ENCODE results near the gene UBL7. TPM values are rescaled to one million over a fixed set of nuclear protein-coding genes. Genes with fewer than 3 reads are reported as not detected.
"Not testable (repeated sequence)": the region's sequence is repeated elsewhere in the genome, so short reads cannot be mapped to it uniquely, and the experiment has no call there.

The UBL7 gene
- total RNA-seq, 2 experiments from 2014 or later, result 54.7 to 61.3 TPM

GRCh38 chr15:74488776-74489175 is 27.8 kb upstream of the UBL7 start:
- no peaks in the 10 kb centered on the region for H3K9me3 Mint-ChIP-seq
- DNase-seq, result no peak
- H3K27ac Mint-ChIP-seq, result no peak overlapping the region
- peaks cover 23% of the 10 kb centered on the region for H3K4me1 Mint-ChIP-seq
- peaks cover 4% of the 10 kb centered on the region for H3K36me3 Mint-ChIP-seq (ENCODE audit: low read depth)
- no peak overlapping the region for H3K4me3 Mint-ChIP-seq
- ChIA-PET POLR2A (interaction anchor here (2.5 kb wide), 1 partner anchor 107 kb away, joined by 7 read pairs; no protein-coding TSS in a partner anchor), CTCF (interaction anchor here (1.0 to 2.3 kb wide), 8 partner anchors 11 to 116 kb away, joined by 3 to 15 read pairs (median 5); no protein-coding TSS in a partner anchor)
- no peaks in the 10 kb centered on the region for H3K27me3 Mint-ChIP-seq

GRCh38 chr15:74482661-74483060 is 21.7 kb upstream of the UBL7 start:
- H3K4me1 Mint-ChIP-seq, result peaks cover 2% of the 10 kb centered on the region
- no peaks in the 10 kb centered on the region for H3K9me3 Mint-ChIP-seq
- no peaks in the 10 kb centered on the region for H3K27me3 Mint-ChIP-seq
- H3K4me3 Mint-ChIP-seq, result no peak overlapping the region
- no peak for DNase-seq
- ChIA-PET CTCF (interaction anchor here (0.6 to 1.9 kb wide), 5 partner anchors 30 to 1244 kb away, joined by 3 to 7 read pairs (median 3); partner anchors contain the start of gene CLK3), POLR2A (interaction anchor here (1.3 kb wide), 1 partner anchor 21 kb away, joined by 4 read pairs; the partner anchor contains the start of gene UBL7)
- no peak overlapping the region for H3K27ac Mint-ChIP-seq
- peaks cover 10% of the 10 kb centered on the region for H3K36me3 Mint-ChIP-seq (ENCODE audit: low read depth)

GRCh38 chr15:74480364-74480763 is 19.4 kb upstream of the UBL7 start:
- peaks cover 17% of the 10 kb centered on the region for H3K36me3 Mint-ChIP-seq (ENCODE audit: low read depth)
- CTCF ChIA-PET, result interaction anchor here (0.6 kb wide), 1 partner anchor 9 kb away, joined by 4 read pairs; no protein-coding TSS in a partner anchor
- POLR2A ChIA-PET, H3K4me3 Mint-ChIP-seq, H3K27ac Mint-ChIP-seq, H3K27me3 Mint-ChIP-seq, DNase-seq, H3K9me3 Mint-ChIP-seq, H3K4me1 Mint-ChIP-seq: not testable (repeated sequence)

GRCh38 chr15:74471621-74472020 is 10.7 kb upstream of the UBL7 start:
- H3K9me3 Mint-ChIP-seq, H3K4me1 Mint-ChIP-seq, H3K4me3 Mint-ChIP-seq, H3K27me3 Mint-ChIP-seq, DNase-seq, H3K27ac Mint-ChIP-seq: not testable (repeated sequence)
- ChIA-PET POLR2A (interaction anchor here (1.5 kb wide), 1 partner anchor 11 kb away, joined by 4 read pairs; the partner anchor contains the start of gene UBL7), CTCF (interaction anchor here (0.8 to 1.4 kb wide), 2 partner anchors 18 to 32 kb away, joined by 3 read pairs; no protein-coding TSS in a partner anchor)
- H3K36me3 Mint-ChIP-seq (ENCODE audit: low read depth), result peaks cover 49% of the 10 kb centered on the region

- Mint-ChIP-seq H3K27ac (no peak overlapping the region), H3K9me3 (no peaks in the 10 kb centered on the region), H3K27me3 (no peaks in the 10 kb centered on the region), H3K4me1 (peaks cover 4% of the 10 kb centered on the region), H3K4me3 (no peak overlapping the region), H3K36me3 (ENCODE audit: low read depth) (peaks cover 50% of the 10 kb centered on the region)
- ChIA-PET POLR2A (no interaction called here), CTCF (interaction anchor here (0.7 kb wide), 1 partner anchor 9 kb away, joined by 4 read pairs; no protein-coding TSS in a partner anchor)
- no peak for DNase-seq
Measured at GRCh38 chr15:74470631-74471395, 9.9 kb upstream of the UBL7 start.

GRCh38 chr15:74468341-74469032 is 7.5 kb upstream of the UBL7 start:
- no peak for DNase-seq
- ChIA-PET POLR2A (no interaction called here), CTCF (no interaction called here)
- peaks cover 23% of the 10 kb centered on the region for H3K4me1 Mint-ChIP-seq
- H3K36me3 Mint-ChIP-seq (ENCODE audit: low read depth), result peaks cover 54% of the 10 kb centered on the region
- H3K4me3 Mint-ChIP-seq, result no peak overlapping the region
- H3K27me3 Mint-ChIP-seq, result no peaks in the 10 kb centered on the region
- H3K9me3 Mint-ChIP-seq, result peaks cover 3% of the 10 kb centered on the region
- H3K27ac Mint-ChIP-seq, result no peak overlapping the region

- peaks cover 39% of the 10 kb centered on the region for H3K4me1 Mint-ChIP-seq
- H3K27ac Mint-ChIP-seq, result no peak overlapping the region
- H3K4me3 Mint-ChIP-seq, result no peak overlapping the region
- H3K9me3 Mint-ChIP-seq, result peaks cover 4% of the 10 kb centered on the region
- no peaks in the 10 kb centered on the region for H3K27me3 Mint-ChIP-seq
- H3K36me3 Mint-ChIP-seq (ENCODE audit: low read depth), result peaks cover 49% of the 10 kb centered on the region
- ChIA-PET POLR2A (no interaction called here), CTCF (no interaction called here)
- DNase-seq, result no peak
Measured at GRCh38 chr15:74466570-74466969, 5.6 kb upstream of the UBL7 start.

GRCh38 chr15:74464897-74465296 is 3.9 kb upstream of the UBL7 start:
- Mint-ChIP-seq H3K9me3 (peaks cover 4% of the 10 kb centered on the region), H3K4me3 (no peak overlapping the region), H3K4me1 (peaks cover 44% of the 10 kb centered on the region), H3K27me3 (no peaks in the 10 kb centered on the region), H3K27ac (no peak overlapping the region), H3K36me3 (ENCODE audit: low read depth) (peaks cover 43% of the 10 kb centered on the region)
- DNase-seq, result no peak
- CTCF ChIA-PET, result no interaction called here
- POLR2A ChIA-PET, result no interaction called here

GRCh38 chr15:74464216-74464615 is 3.3 kb upstream of the UBL7 start:
- CTCF ChIA-PET, result no interaction called here

GRCh38 chr15:74463634-74464033 is 2.7 kb upstream of the UBL7 start:
- no peak for DNase-seq
- H3K4me1 Mint-ChIP-seq, result peaks cover 48% of the 10 kb centered on the region
- H3K4me3 Mint-ChIP-seq, result peak overlapping the region; percentile 6
- CTCF ChIA-PET, result no interaction called here
- POLR2A ChIA-PET, result no interaction called here
- H3K36me3 Mint-ChIP-seq (ENCODE audit: low read depth), result peaks cover 40% of the 10 kb centered on the region
- H3K27ac Mint-ChIP-seq, result no peak overlapping the region
- no peaks in the 10 kb centered on the region for H3K27me3 Mint-ChIP-seq
- peaks cover 4% of the 10 kb centered on the region for H3K9me3 Mint-ChIP-seq

More at GRCh38 chr15:74464216-74464615, 3.3 kb upstream of the UBL7 start:
- POLR2A ChIA-PET, result no interaction called here
- H3K27me3 Mint-ChIP-seq, result no peaks in the 10 kb centered on the region
- DNase-seq, result no peak
- H3K4me1 Mint-ChIP-seq, result peaks cover 44% of the 10 kb centered on the region
- peaks cover 43% of the 10 kb centered on the region for H3K36me3 Mint-ChIP-seq (ENCODE audit: low read depth)
- peak overlapping the region; percentile 10 for H3K4me3 Mint-ChIP-seq
- H3K27ac Mint-ChIP-seq, result peak overlapping the region; percentile 41
- H3K9me3 Mint-ChIP-seq, result peaks cover 4% of the 10 kb centered on the region

- no peak for DNase-seq
- Mint-ChIP-seq H3K4me3 (peak overlapping the region; percentile 93), H3K36me3 (ENCODE audit: low read depth) (peaks cover 42% of the 10 kb centered on the region), H3K27ac (peak overlapping the region; percentile 80), H3K27me3 (no peaks in the 10 kb centered on the region), H3K4me1 (peaks cover 49% of the 10 kb centered on the region), H3K9me3 (peaks cover 4% of the 10 kb centered on the region)
- ChIA-PET POLR2A (interaction anchor here (0.7 to 4.5 kb wide), 20 partner anchors 9 to 326 kb away, joined by 3 to 42 read pairs (median 6); partner anchors contain the start of genes ARID3B and CLK3), CTCF (interaction anchor here (1.0 to 2.5 kb wide), 6 partner anchors 22 to 440 kb away, joined by 3 to 8 read pairs (median 4); no protein-coding TSS in a partner anchor)
Measured at GRCh38 chr15:74461847-74462511, 1.0 kb upstream of the UBL7 start.

GRCh38 chr15:74460298-74460697 is 662 bp downstream of the UBL7 start:
- Mint-ChIP-seq H3K36me3 (ENCODE audit: low read depth) (peaks cover 39% of the 10 kb centered on the region), H3K4me1 (peaks cover 50% of the 10 kb centered on the region), H3K4me3 (peak overlapping the region; percentile 93), H3K27me3 (no peaks in the 10 kb centered on the region), H3K27ac (peak overlapping the region; percentile 80), H3K9me3 (peaks cover 4% of the 10 kb centered on the region)
- ChIA-PET POLR2A (interaction anchor here (0.6 to 4.5 kb wide), 22 partner anchors 9 to 446 kb away, joined by 3 to 42 read pairs (median 6); partner anchors contain the start of genes ARID3B, CLK3 and FAM219B), CTCF (interaction anchor here (0.8 to 2.5 kb wide), 5 partner anchors 29 to 80 kb away, joined by 3 to 8 read pairs (median 4); no protein-coding TSS in a partner anchor)
- no peak for DNase-seq
